ENCODE results near the gene SVOPL.

DNA sequence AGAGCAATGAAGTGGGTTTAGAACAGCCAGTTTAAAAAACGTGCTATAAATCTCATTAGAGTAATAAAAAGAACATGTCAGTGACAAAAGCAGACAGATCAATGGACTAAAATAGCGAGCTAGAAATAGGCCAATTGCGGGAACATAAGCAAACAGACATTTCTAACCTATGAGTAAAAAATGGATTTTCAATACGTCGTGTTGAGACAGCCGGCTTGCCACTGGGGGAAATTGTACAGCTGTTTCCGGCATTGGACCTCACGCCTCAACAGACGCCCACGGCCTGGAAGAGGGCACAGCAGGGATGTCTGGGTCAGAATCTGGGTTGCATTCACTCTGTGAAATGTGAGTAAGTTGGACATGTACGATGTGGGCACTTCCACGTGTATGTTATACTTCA is 92.9 kb downstream of the SVOPL start:
- TF ChIP-seq, protein P1, sequence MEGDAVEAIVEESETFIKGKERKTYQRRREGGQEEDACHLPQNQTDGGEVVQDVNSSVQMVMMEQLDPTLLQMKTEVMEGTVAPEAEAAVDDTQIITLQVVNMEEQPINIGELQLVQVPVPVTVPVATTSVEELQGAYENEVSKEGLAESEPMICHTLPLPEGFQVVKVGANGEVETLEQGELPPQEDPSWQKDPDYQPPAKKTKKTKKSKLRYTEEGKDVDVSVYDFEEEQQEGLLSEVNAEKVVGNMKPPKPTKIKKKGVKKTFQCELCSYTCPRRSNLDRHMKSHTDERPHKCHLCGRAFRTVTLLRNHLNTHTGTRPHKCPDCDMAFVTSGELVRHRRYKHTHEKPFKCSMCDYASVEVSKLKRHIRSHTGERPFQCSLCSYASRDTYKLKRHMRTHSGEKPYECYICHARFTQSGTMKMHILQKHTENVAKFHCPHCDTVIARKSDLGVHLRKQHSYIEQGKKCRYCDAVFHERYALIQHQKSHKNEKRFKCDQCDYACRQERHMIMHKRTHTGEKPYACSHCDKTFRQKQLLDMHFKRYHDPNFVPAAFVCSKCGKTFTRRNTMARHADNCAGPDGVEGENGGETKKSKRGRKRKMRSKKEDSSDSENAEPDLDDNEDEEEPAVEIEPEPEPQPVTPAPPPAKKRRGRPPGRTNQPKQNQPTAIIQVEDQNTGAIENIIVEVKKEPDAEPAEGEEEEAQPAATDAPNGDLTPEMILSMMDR (IDR thresholded peaks at IDR 0.05): no peak
- TF ChIP-seq POLR2A (IDR thresholded peaks at IDR 0.05): no peak
